GM18873 (cell line): ENCODE results near the gene FBXL19.

ENCODE experiments used
- ATAC-seq: cut with Tn5 transposase; IDR thresholded peaks from one replicate; pipeline ENCODE4 v1.9.1; 2021; ENCODE audit warnings: mild to moderate bottlenecking, moderate library complexity, moderate number of reproducible peaks; ENCODE audit not compliant: unreplicated experiment, low FRiP score

FBXL19 gene

DNA sequence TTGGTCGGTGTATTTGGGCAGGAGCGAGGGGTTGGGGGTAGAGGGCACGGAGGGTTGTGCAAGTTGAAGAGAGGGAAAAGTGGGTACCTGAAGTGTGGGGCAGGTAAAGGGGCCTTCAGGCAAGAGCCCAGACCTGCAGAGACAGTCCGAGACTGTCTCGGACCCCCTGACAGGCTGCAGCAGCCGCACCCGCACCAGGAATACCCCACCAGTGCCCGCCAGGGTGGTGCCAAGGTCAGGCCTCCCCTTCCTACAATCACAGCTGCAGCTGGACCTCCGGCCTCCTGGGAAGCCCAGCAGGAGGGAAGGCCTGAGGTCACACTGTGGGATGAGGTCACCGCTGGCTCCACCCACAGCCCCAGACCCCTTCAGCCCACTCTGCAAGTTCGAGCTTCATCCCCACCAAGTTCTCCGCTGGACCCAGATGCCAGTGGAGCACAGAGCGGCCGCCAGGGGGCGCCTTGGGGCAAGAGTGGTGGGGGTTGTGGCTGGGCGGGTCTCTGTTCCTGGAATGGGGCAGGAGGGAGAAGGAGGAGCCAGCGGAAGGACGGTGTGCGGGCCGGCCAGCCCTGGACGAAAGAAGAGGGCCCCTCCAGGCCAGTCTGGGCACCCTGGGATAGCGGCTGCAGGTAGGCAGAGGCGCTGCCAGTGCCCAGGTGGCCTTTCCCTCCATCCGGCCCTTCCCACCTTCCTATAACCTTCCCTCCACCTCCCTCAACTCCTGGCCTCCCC, 61.5 kb downstream of the FBXL19 start, which contains the start of gene HSD3B7:
Gene HSD3B7 (plus strand): TSS at position 539 of the 732 bp plus-strand sequence. CDS start 452 bp downstream, outside the sequence.
- no peak for ATAC-seq

DNA sequence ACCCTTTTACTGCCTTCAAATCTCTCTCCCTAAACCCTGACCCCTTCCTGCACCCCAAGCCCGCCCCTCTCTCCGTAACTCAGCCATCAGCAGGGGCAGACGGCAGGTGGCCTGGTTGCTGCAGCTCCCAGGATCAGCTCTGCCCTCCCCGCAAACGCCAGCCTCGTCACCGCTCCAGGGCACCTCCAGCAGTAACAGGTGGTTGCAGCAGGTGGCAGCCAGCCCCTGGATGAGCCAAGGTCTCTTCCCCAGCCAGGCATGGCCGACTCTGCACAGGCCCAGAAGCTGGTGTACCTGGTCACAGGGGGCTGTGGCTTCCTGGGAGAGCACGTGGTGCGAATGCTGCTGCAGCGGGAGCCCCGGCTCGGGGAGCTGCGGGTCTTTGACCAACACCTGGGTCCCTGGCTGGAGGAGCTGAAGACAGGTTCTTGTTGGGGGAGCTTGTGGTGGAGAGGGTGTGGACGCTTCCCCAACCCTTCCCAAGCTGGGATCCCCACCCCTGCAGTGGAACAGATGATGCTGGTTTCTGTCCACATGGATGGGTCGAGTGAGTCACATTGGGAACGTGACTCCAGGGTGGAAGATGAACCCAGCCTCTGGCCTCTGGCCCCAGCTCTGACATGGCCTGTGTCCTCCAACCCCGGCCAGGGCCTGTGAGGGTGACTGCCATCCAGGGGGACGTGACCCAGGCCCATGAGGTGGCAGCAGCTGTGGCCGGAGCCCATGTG, 62.2 kb downstream of the FBXL19 start:
- ATAC-seq = no peak

DNA sequence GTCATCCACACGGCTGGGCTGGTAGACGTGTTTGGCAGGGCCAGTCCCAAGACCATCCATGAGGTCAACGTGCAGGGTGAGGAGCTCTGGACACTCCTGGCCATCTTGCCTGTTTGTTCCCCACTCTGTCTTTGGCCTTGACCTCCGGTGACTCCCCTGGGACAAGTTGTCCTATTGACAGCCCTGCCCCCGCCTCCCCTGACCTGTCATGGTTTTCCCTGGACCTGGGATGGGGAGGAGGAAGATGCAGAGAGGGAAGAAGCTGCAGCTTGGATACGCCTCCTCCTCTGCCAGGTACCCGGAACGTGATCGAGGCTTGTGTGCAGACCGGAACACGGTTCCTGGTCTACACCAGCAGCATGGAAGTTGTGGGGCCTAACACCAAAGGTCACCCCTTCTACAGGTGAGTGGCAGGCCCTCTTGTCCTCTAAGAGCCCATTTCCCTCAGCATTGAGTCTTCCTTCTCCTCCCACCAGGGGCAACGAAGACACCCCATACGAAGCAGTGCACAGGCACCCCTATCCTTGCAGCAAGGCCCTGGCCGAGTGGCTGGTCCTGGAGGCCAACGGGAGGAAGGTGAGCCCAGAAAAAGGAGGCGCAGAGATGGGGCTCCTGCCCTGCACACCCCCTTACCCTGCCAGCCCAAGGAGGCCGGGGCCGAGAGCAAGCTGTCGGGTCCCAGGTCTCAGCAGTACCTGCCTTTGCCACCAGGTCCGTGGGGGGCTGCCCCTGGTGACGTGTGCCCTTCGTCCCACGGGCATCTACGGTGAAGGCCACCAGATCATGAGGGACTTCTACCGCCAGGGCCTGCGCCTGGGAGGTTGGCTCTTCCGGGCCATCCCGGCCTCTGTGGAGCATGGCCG, 63.0 kb downstream of the FBXL19 start:
- ATAC-seq = no peak

DNA sequence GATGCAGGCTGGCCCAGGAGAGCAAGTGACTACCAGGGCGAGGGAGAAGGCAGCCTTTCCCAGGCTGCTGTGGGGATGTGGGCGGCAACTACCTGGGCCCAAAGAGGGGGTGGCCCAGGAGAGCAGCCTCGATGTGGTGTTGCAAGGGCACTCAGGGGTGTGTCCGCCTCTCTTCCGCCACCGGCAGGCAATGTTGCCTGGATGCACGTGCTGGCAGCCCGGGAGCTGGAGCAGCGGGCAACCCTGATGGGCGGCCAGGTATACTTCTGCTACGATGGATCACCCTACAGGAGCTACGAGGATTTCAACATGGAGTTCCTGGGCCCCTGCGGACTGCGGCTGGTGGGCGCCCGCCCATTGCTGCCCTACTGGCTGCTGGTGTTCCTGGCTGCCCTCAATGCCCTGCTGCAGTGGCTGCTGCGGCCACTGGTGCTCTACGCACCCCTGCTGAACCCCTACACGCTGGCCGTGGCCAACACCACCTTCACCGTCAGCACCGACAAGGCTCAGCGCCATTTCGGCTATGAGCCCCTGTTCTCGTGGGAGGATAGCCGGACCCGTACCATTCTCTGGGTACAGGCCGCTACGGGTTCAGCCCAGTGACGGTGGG, 64.3 kb downstream of the FBXL19 start:
- no peak for ATAC-seq

- no peak for ATAC-seq
Measured at GRCh38 chr16:30989469-30990047, 66.2 kb downstream of the FBXL19 start.

GRCh38 chr16:30990105-30990504, 66.7 kb downstream of the FBXL19 start:
- ATAC-seq = no peak

DNA sequence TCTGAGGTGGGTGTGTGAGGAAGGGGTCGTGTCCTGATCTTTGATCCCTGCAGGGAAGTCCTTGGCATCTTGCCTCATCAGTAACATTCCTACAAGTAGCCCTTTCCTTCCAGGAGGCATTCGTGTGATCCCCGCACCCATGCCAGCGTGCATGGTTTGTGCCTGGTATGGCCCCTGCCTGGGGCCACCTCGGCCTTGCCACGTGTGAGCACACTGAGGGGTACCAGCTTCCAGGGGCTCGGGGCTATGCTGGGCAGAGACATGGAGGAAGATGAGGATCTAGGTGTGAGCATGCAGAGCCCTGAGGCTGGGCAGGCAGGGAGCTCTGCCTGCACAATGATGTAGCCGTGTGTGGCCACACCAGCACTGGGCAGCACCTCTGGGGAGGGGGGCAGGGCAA, 67.7 kb downstream of the FBXL19 start:
- no peak for ATAC-seq

- ATAC-seq = no peak
Measured at GRCh38 chr16:30992276-30992780, 69.0 kb downstream of the FBXL19 start.

DNA sequence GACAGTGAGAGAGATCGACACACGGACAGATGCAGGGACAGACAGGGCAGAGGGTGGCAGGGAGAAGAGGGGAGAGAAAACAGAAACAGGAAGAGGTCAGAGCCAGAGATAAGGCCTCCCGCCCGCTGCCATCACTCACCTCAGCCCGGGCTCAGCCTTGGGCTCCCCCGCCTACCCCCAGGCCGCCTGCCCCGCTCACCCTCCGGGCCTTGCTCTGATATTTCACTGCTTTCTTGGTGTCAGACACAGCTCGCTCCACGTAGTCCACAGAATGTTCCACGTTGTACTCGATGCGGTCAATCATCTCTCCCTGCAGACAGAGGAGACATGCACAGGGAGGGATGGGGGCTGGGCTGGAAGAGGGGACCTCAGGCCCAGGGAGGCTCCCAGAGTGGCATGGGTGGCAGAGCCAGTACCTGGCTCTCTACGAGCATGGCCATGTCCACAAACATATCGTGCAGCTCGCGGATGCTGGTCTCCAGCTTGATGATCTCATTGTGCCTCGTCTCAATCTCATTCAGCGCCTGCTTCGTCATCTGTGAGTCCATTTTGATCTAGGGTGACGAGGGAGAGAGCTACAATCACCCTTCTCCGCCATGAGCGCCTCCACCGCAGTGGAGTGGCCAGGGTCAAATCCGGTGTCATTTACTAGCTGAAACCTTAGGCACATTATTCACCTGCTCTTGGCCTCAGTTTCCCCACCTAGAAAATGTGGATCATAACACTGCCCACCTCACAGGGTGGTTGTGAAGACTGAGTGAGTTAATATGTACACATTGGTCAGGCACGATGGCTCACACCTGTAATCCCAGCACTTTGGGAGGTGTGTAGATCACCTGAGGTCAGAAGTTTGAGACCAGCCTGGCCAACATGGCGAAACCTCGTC, 69.8 kb downstream of the FBXL19 start:
- ATAC-seq = no peak

DNA sequence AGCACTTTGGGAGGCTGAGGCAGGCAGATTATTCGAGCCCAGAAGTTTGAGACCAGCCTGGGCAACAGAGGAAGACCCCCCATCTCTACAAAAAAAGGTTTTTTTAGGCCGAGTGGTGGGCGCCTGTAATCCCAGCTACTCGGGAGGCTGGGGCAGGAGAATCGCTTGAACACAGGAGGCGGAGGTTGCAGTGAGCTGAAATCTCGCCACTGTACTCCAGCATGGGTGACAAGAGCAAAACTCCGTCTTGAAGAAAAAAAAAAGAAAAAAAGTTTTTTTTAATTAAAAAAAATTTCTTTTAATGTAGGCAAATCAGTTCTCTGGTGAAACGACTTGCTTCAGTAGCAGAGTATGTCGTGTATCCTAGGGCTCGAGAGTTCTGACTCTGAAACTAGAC, 72.6 kb downstream of the FBXL19 start:
- ATAC-seq = no peak

DNA sequence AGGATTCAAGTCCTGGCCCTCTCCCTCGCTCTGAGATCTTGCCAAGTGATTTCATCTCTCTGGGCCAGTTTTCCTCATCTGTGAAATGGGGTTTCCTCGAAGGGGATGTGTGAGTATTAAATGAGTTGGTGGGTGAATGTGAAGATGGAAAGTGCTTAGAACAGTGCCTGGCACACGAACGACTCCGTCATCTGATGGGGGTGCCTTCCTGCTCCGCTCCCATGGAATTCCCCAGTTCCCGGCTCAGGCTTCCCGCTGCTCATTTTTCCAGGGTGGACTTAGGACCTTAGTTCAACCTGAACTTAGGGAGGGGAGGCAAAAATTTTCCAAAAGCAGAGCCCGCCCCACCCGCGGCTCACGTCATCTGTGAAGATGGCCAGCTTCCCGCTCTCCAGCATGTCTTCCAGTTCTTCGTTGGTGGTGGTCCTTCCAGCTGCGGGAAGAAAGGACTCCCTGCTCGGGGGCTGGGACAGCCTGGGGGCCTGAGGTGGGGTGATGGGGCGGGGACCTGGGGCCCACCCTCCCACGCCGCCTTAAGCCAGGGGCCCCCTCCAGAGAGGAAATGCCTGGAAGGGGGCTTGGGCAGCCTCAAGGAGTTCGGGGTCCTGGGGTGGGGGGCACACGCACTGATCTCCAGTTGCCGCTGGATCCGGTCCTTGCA, 73.1 kb downstream of the FBXL19 start:
- no peak for ATAC-seq

GRCh38 chr16:30996985-30997724, 73.8 kb downstream of the FBXL19 start:
- ATAC-seq = peak; percentile 51

DNA sequence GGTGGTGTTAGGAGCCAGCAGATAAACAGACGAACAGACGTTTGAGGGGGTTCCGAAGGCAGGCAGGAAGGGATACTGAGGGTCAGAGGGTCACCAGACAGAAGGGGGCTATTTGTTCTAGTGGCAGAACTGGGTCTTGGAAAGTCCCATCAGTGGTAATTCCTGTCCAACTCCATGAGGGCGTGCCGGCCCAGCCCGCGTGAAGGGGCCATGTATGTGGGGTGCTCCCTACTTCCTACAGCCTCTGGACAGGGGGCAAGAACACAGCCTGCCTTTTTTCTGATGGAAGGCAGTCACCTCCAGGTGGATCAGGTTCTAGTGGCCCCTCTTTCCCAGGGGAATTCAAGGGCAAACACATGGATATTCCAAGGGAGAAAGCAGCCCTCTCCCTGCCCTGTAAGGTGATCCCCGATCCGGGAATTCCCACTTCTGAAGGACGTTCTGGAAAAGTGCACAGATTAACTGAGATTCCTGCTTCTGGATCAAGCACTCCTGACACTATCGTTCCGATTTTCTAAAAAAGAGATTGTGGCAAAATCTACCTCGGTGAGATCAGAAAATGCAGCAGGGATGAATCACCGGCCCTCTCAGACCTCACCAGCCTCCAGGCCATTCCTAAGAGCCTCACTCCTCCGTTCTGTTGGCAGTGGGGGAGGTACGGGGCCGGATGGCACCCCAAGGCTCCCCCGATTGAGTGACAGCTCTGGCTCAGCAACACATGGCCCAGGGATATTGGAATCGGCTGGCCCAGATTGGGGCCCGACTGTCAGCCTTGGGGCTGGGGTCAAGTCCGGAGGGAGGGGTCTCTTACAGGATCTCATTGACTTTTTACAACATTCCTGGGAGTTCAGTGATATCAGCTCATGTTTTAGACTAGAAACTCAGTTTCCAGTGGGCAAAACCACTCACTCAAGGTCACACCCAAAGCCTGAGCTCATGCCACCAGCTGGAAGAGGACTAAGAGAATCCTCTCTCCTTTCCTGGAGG, 74.6 kb downstream of the FBXL19 start:
- ATAC-seq = no peak
